HG03095 (cell line): Measurements from ENCODE around the gene DNAH3.
"Not testable (repeated sequence)": the region's sequence is repeated elsewhere in the genome, so short reads cannot be mapped to it uniquely, and the experiment has no call there.

Experiments used
- ATAC-seq: cut with Tn5 transposase; IDR thresholded peaks from one replicate; pipeline ENCODE4 v1.9.1; 2021; ENCODE audit warnings: moderate library complexity; ENCODE audit not compliant: unreplicated experiment

Gene DNAH3

DNA sequence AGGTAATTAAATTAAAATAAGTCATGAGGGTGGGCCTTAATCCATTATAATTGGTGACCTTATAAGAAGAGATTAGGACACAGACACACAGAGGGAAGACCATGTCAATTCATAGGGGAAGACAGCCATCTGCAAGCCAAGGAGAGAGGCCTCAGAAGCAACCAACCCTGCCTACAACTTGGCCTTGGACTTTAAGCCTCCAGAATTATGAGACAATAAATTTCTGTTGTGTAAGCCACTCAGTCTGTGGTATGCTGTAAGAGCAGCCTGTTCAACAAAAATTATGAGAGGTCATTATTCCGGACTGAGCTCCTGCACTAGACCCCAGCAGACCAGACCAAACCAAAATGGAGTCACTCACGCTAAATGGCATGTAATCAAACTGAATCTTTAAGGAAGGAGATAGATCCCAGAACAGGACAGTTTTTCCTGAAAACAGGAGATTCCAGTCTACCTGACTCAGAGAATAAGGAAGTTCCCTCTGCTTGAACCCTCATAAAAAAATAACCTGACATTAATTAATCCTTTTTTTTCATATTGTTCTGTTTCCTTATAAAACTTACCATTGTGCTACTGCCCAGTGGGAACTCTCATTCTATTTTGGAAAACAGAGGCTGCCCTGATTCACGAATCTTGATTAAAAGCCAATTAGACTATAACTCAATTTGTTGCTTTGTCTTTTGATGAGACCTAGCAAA lies 74.3 kb downstream of the DNAH3 start:
- no peak for ATAC-seq

DNA sequence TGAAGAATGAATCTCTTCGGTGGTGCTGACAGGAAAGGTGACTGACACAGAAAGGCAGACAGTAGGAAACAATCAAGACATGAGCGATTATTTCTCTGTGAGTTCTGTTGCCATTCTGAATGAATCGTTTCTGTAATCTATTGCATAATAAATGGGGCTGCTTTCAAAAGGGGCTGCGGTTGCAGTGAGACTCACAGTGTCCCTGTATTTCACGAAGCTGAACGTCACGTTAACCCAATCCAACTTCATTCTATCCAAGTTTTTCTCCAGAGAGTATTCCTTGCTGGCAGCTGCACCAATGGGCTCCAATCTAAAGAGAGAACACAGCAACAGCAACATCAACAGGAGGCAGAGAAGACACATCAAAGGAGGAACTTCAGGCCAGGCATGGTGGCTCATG lies 75.4 kb downstream of the DNAH3 start:
- ATAC-seq = no peak

DNA sequence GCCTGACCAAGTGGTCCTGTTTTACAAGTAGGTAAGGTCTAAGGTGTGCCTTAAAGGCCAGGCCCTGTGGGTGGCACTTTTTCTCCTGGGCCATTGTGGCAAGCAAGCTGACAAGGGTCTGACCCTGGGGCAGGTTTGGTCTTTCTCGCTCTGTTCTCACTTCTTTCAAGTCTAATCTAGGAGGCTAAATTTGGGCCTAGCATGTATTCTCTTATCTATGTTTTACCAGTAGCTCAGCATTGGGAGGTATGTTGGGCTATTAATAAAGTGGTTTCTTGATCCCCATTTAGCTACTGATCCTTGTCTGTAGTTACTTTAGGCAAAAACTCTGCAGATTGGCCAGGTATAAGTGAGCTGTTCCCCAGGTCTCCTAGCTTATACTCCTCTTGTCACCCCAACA lies 77.7 kb downstream of the DNAH3 start:
- no peak for ATAC-seq

DNA sequence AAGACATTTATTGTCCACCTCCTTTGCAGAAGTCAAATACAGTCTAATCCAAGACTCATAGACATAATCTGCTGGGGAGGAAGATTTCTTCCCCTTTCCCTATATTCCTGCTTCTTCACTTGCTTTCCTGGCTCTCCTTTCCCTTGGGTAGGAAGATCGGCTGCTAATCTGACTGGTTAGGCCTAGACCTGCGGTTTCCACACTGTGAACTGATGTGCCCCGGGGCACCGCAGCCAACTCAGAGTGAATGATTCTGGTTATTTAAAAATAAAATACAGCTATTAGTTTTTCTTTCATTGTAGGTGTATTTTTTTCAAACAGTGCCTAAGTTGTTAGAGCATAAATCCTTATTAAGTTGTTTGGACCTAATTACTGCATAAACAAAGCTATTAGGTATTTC lies 78.9 kb downstream of the DNAH3 start:
- no peak for ATAC-seq

DNA sequence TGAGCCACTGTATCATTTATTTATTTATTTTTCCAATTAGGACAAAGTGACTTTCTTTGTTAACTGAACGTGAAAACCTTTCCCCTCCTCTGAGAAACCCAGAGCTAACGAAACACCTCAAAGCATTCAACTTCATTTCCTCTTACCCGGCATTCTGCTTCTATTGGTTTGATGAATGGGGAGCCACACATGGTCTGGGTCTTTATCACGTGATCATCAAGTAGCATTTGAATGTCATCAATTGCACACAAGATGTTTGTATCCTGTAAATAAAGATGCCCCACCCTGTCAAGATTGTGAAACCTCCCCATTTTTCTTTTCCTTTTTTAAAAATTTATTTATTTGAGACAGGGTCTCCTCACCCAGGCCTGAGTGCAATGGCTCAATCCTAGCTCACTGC lies 80.1 kb downstream of the DNAH3 start:
- ATAC-seq = no peak

DNA sequence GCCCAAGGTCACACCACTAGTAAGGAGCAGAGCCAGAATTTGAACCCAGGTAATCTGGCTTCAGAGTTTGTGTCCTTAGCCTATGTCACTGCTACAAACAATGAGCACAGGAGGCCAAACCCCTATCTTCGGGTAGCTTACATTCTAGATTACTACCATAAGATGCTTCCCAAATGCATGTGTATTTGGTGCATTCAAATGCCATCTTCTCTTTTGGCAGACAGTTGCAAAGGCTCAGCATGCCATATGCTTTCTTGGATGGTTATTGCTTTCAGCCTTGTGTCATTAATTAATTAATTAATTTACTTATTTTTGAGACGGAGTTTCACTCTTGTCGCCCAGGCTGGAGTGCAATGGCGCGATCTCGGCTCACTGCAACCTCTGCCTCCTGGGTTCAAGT lies 80.7 kb downstream of the DNAH3 start:
- ATAC-seq = no peak

DNA sequence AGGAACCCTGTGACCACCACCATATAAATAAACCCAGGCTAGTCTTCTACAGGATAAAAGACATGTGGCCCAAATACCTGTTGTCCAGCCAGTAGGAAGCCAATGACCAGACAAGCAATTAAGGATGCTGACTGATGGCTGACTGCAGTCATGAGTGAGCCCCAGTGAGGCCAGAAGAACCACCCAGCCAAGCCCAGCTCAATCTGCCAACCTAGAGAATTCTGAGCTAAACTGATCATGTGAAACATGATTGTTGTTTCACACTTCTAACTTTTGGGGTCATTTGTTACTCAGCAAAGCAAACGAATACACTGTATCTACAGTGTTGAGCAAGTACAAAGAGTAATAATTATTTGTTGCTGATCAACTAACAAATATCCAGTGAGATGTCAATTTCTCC lies 86.4 kb downstream of the DNAH3 start:
- no peak for ATAC-seq

DNA sequence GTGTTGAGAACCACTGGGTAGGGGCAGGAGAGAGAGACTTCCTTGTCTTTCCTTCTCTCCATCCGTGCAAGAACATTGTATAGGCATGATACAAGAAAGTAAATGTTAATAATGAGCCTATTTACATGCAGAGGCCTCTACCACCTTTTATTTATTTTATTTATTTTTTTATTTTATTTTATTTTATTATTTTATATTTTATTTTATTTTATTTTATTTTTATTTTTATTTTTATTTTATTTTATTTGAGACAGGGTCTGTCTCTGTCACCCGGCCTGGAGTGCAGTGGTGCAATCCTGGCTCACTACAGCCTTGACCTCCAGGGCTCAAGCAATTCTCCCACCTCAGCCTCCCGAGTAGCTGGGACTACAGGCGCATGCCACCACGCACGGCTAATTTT lies 87.3 kb downstream of the DNAH3 start:
- not testable (repeated sequence) for ATAC-seq

DNA sequence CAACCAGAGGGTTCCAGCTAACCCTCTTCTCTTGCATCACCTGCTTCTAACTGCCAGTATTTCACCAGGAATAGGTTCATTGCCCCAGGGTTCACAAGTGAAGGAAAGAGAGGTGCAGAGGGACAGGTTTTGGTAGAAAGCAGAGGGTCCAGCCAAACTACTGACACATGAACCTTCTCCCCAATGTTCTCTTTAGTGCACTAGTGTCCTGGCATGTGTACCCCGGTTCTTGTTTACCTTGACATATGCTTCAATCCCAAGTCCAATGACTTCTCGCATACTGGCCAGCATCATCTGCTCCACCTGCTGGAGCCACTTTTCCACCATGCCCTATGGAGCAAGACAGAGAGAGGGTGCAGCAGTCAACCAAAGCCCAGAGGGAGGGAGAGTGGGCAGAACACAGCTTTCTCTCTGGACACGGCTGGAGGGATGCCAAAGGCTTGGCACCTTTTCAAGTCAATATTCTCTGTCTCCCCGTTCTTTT lies 90.6 kb downstream of the DNAH3 start:
- ATAC-seq = no peak

DNA sequence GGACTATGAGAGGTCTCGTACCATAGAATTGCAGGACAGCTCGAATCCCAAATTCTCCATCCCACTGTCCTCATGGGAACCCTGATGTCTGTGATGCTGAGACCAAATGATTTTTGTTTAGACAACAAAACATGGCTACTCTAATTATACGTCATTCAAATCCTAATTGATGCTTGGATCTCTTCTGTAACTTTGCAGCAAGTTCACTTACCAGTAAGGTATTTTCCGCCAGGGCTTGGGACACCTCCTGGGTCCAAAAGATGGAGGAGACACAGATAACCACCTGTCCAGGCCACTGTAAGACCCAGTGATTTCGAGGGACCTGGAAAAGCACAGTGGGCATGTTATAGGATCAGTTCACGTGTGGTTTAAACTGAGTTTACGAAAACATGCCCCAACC lies 92.8 kb downstream of the DNAH3 start:
- ATAC-seq = no peak

DNA sequence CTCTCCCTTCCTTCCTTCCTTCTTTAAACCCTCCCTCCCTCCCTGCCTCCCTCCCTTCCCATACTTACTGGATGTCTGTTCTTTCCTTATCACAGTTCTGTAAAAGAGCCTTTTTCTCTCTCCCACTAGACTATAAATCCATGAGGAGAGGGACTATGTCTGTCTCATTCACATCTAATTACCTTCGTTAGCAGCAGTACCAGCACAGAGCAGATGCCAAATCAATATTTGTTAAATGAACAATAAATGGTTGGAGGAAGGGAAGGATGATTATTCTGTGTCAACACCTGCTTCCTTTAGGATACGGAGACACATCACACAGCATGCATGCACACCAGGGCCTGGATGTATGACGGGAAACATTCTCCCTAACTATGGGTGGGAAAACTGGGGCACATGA lies 94.2 kb downstream of the DNAH3 start:
- ATAC-seq = no peak

DNA sequence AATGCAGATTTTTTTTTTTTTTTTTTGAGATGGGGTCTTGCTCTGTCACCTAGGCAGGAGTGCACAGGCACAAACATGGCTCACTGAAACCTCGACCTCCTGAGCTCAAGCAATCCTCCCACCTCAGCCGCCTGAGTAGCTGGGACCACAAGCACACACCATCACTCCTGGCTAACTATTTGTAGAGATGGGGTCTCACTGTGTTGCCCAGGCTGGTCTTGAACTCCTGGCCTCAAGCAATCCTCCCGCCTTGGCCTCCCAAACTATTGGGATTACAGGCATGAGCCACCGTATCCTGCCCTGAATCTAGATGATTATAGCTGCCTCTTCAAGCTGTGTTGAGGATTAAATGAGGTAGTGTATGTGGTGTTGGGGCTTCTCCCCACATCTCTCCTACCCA lies 94.9 kb downstream of the DNAH3 start:
- ATAC-seq = not testable (repeated sequence)

DNA sequence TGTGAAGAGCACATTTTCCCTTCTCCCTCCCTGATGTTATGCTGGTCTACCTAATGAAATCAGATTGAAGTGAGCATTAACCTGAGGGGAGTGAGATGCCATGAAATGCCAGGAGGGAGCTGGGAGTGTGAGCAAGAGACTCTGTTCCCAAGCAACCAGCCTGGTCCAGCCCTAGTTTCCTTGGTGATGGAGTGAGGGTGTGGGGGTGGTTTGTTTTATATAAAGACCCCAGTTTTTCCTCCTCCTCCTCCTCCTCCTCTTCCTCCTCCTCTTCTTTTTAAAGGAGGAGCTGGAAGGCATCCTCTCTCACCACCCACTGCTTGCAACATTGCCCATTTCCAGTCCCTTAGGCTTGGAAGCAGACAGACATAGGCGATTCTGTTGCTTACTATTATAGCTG lies 97.1 kb downstream of the DNAH3 start:
- ATAC-seq = no peak

DNA sequence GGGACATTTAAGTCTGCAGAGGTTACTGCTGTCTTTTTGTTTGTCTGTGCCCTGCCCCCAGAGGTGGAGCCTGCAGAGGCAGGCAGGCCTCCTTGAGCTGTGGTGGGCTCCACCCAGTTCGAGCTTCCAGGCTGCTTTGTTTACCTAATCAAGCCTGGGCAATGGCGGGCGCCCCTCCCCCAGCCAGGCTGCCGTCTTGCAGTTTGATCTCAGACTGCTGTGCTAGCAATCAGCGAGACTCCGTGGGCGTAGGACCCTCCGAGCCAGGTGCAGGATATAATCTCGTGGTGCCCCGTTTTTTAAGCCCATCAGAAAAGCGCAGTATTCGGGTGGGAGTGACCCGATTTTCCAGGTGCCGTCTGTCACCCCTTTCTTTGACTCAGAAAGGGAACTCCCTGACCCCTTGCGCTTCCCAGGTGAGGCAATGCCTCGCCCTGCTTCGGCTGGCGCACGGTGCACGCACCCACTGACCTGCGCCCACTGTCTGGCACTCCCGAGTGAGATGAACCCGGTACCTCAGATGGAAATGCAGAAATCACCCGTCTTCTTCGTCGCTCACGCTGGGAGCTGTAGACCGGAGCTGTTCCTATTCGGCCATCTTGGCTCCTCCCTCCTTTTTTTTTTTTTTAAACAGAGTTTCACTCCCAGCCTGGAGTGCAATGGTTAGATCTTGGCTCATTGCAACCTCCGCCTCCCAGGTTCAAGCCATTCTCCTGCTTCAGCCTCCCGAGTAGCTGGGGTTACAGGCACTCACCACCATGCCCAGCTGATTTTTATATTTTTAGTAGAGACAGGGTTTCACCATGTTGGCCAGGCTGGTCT lies 102.3 kb downstream of the DNAH3 start:
- ATAC-seq = not testable (repeated sequence)

DNA sequence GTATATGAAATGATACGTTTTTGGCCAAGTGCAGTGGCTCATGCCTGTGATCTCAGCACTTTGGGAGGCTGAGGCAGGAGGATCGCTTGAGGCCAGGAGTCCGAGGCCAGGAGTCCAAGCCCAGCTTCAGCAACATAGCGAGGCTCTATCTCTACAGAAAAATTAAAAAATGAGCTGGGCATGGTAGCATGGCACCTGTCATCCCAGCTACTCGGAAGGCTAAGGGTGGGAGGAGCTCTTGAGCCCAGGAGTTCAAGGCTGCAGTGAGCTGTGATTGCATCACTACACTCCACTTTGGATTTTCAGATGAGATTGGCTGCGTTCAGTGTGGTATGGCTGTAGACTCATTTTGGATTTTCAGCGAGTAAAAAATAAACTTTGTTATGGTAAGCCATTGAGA lies 112.4 kb downstream of the DNAH3 start:
- ATAC-seq = no peak

DNA sequence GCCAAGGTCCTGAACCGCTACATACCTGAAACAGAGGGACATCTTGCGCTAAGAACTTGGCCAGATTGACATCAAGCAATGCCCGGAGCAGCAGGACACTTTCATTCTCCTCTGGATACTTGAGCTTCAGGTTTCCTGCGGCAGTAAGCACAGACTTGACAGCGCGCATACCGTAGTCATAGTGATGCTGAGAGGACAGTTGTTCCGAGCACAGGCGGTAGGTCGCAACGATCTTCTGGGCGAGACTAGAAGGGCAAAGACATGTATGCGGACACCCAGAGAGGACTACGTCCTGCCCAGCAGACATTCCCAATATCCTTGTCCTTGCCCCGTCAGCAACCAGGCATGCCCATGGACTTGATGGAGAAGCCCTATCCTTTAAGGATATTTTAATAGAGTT lies 112.9 kb downstream of the DNAH3 start:
- ATAC-seq = no peak

DNA sequence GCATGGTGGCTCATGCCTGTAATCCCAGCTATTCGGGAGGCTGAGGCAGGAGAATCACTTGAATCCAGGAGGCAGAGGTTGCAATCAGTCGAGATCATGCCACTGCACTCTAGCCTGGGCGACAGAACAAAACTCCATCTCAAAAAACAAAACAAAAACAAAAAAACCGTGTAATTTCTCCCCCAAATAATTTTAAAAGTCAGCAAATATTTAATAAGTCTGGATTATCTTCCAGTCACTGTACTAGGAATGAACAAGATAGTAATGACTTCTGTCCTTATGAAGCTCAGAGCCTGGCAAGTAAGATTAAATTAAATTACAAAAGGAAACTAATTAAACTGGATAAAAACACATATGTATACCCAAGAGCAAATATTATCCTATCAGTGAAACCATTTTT lies 113.5 kb downstream of the DNAH3 start:
- ATAC-seq = no peak

DNA sequence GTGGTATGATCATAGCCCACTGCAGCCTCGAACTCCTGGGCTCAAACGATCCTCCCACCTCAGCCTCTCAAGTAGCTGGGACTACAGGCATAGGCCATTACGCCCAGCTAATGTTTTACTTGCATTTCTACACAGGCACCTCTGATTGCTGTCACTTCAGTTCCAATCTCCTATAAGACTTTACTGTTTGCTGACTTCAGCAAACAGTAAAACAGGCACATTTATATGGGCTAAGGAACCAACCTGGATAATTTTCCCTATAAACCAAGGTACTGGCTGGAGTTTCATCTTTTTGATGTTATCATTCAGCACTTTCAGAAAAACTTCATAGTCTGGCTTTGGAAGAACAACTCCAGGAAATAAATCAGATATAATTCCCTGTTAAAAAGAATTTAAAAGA lies 114.2 kb downstream of the DNAH3 start:
- no peak for ATAC-seq

DNA sequence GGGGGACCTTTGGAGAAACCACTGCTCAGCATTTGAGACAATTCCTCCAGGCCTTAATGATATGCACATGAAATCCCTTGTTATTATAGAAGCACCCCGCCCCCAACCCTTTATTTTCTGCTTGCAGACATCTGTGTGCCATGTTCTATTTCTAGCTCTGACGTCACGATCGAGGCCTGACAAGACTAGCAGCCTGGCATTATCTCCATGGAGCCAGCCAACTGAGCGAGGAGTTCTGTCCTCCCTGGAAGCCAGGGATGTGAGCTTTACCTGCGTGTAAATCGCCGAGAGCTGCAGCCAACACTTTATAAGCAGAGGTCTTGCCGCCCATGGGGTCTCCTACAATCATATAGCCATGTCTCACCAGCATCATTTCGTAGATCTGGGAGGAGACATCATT lies 116.9 kb downstream of the DNAH3 start:
- ATAC-seq = no peak

DNA sequence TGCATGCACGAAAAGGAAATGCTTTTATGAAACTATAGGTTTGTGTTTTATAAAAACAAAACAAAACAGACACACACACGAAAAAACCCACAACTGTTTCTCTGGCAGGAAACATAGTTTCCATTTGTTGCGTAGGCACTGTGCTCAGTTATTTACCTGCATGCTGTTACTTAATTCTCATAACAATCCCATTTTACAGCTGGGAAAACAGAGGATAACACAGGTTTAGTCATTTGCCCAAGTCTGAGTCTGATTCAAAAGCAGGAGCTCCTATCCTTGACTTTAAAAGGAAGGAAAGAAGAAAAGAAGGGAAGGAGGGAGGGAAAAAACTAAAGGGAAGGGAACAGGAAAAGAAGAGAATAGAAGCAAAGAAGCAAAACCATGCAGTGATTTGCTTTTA lies 117.4 kb downstream of the DNAH3 start:
- ATAC-seq = no peak

DNA sequence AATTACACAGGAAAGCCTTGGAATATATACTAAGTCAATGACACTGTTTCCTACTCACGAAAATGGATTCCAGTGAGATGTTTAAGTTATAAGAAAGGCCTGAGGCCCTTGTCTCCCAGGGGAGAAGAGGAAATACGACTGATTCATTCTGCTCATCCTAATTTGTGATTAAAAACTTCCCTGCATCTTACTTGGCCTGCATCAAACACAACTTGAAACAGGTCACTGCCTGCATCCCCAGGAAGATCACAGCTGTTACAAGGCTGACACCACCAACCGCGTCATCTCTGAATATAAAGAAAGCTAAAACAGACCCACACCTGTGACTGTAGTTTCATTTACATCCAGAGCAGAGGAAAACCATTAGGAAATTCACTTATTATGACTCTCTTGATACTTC lies 121.9 kb downstream of the DNAH3 start:
- ATAC-seq = no peak

DNA sequence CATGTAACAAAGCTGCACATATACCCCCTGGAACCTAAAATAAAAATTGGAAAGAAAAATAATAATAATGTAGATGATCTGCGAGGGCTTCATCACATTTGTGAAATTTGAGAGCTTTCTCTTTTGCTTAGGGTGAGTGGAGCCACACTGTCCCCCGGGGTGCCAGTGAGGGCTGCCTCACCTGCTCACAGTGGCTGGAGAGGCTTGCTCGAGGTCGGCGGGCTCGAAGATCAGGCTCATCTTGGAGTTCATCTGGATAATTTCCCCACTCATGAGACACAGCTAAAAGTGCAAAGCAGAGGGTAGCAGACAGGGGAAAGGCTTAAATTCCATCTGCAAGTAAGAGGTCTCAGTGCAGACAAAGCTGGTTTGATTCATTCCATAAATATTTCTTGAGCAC lies 123.8 kb downstream of the DNAH3 start:
- no peak for ATAC-seq
